ENCODE results near the gene DDX6. TPM values are rescaled to one million over a fixed set of nuclear protein-coding genes. Genes with fewer than 3 reads are reported as not detected.
A peak's percentile ranks its signal among the peaks of the same experiment; 100 is the strongest.
"Not testable (repeated sequence)": the region's sequence is repeated elsewhere in the genome, so short reads cannot be mapped to it uniquely, and the experiment has no call there.

The DDX6 gene
- total and polyA plus RNA-seq, 2 of the 8 experiments (the other 6 are each of a cell fraction or from before 2014, with no cell fraction given): 29.8 to 181 TPM

DNA sequence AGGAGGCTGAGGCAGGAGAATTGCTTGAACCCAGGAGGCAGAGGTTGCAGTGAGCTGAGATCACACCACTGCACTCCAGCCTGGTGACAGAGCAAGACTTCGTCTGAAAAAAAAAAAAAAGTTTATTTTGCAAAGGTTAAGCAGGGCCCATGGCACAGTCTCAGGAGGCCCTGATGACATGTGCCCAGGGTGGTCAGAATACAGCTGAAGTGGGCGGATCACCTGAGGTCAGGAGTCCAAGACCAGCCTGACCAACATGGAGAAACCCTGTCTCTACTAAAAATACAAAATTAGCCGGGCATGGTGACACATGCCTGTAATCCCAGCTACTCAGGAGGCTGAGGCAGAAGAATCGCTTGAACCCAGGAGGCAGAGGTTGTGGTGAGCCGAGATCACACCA, 76.5 kb downstream of the DDX6 start:
- Histone ChIP-seq H3K79me2 (ENCODE audit: control insufficient read depth in 1 of 2, insufficient read depth in 2 of 2, low read length in 2 of 2) (peaks cover 0 to 10% of the 10 kb centered on the region in 2 experiments; a peak in 2 of 4 replicates), H4K5ac (ENCODE audit: insufficient read length, low read depth, low read length) (peak overlapping the region; percentile 18), H2BK5ac (ENCODE audit: low read depth, low read length) (peak overlapping the region; percentile 66; the same call in 1 of the 2 replicates), H3K4me1 (replicated peaks in 1 of 4; ENCODE audit: control insufficient read depth in 3 of 4, insufficient read depth in 4 of 4, low read length in 3 of 4) (peaks cover 4 to 15% (median 8%) of the 10 kb centered on the region in 4 experiments)
- CTCF ChIA-PET (ENCODE audit: partially characterized antibody): interaction anchor here (0.7 to 1.0 kb wide), 2 partner anchors 12 to 22 kb away, joined by 3 to 6 read pairs; no protein-coding TSS in a partner anchor
- not testable (repeated sequence) for H4K20me1 ChIP-seq (replicated peaks in 1 of 2; ENCODE audit: control insufficient read depth in 1 of 2, insufficient read depth in 2 of 2, low read length in 2 of 2); H3K36me3 ChIP-seq (ENCODE audit: control insufficient read depth in 2 of 4, insufficient read depth in 4 of 4, low read length in 3 of 4); H3K4ac ChIP-seq (replicated peaks; ENCODE audit: insufficient read length, low read depth, low read length); H3K23me2 ChIP-seq (ENCODE audit: low read depth, low read length); H3K27ac ChIP-seq (ENCODE audit: low read depth, low read length); H3K4me3 ChIP-seq (ENCODE audit: extremely low read depth in 1 of 4, insufficient read depth in 2 of 4, low read depth in 3 of 4, low read length in 4 of 4); H4K8ac ChIP-seq (ENCODE audit: extremely low read depth, insufficient read depth, low read length); H4K91ac ChIP-seq (replicated peaks; ENCODE audit: insufficient read length, low read length); H2BK12ac ChIP-seq (ENCODE audit: low read depth, low read length); H3K27me3 ChIP-seq (replicated peaks in 1 of 4; ENCODE audit: control insufficient read depth in 3 of 4, extremely low read depth in 1 of 4, insufficient read depth in 3 of 4, low read length in 3 of 4); H2BK120ac ChIP-seq (replicated peaks; ENCODE audit: low read depth, low read length); H3K9me3 ChIP-seq (ENCODE audit: insufficient read depth in 2 of 2, low read depth in 1 of 2, low read length in 1 of 2); H2BK20ac ChIP-seq (ENCODE audit: low read length); H3K9ac ChIP-seq (replicated peaks in 1 of 4; ENCODE audit: extremely low read depth in 1 of 4, low read depth in 3 of 4, low read length in 3 of 4); FAIRE-seq; H2AK5ac ChIP-seq (ENCODE audit: low read depth, low read length); H3K79me1 ChIP-seq (ENCODE audit: low read depth, low read length); H3K23ac ChIP-seq (ENCODE audit: insufficient read length); DNase-seq (ENCODE audit: low read depth in 1 of 2, low spot score in 2 of 2); H3K14ac ChIP-seq (ENCODE audit: insufficient read length); H3K4me2 ChIP-seq (ENCODE audit: insufficient read depth in 1 of 2, low read depth in 2 of 2, low read length in 2 of 2); H3K18ac ChIP-seq (ENCODE audit: extremely low read depth, low read length); H3K56ac ChIP-seq (replicated peaks; ENCODE audit: insufficient read length, low read depth, low read length); H2BK15ac ChIP-seq (ENCODE audit: low read length); H2AFZ ChIP-seq (ENCODE audit: low read length)
- POLR2A ChIA-PET (ENCODE audit: partially characterized antibody): interaction anchor here (0.6 to 3.6 kb wide), 4 partner anchors 25 to 106 kb away, joined by 3 to 35 read pairs (median 20); partner anchors contain the start of gene DDX6
- whole genome bisulfite sequencing, 2 experiments (ENCODE audit: extremely low coverage in 1 of 2, insufficient coverage in 1 of 2, insufficient read length in 1 of 2, insufficient replicate concordance in 2 of 2, low coverage in 1 of 2, low lambda C conversion rate in 2 of 2, missing lambda C conversion rate in 1 of 2): 74% methylated on average over 2 of the region's 5 CpGs; no CpG with 5 or more reads in 1 of the 2 experiments
